HepG2 (cell line): ENCODE measurements around the gene MMRN2. TPM values are rescaled to one million over a fixed set of nuclear protein-coding genes. Genes with fewer than 3 reads are reported as not detected.
A peak's percentile ranks its signal among the peaks of the same experiment; 100 is the strongest.

ENCODE experiments used
- ATAC-seq: fragments of 200-7000 bp; cut with Tn5 transposase; 3 replicates; pipeline ENCODE4 v1.9.1; 2020; ENCODE audit warnings: mild to moderate bottlenecking, moderate library complexity
- BruUV-seq: library from RNA; stranded (reverse); fragments of 400-500 nt; replicated peaks from 2 replicates; lab custom pipeline; 2021; lab: Mats Ljungman, UMichigan
- CTCF ChIA-PET: fragments of 300-600 bp; formaldehyde crosslinking; extraction: SDS; loops from one replicate; lab custom pipeline; 2021; ENCODE audit warnings: low total read pairs, inconsistent platforms, low intra/inter-chr PET ratio; lab: Yijun Ruan, JAX
- POLR2A ChIA-PET: fragments of 350-600 bp; sonication (Branson Sonifier 250); formaldehyde crosslinking; loops from one replicate; lab custom pipeline; 2020; ENCODE audit warnings: antibody characterized with exemption, inconsistent platforms; lab: Yijun Ruan, JAX
- DNase-seq: peaks from one replicate; pipeline ENCODE4 v3.0.0-alpha.2; 2015; ENCODE audit warnings: low spot score
- FAIRE-seq: peaks from 3 replicates; lab custom pipeline; 2011; peaks lifted over from hg19 to GRCh38; lab: Jason Lieb, UNC
- H2AFZ ChIP-seq: one replicate; pipeline ENCODE4 v1.6.1; 2011; ENCODE audit warnings: low read length, inconsistent platforms
- H3K27ac ChIP-seq: fragments of 300-600 bp; 3 replicates; pipeline ENCODE4 v1.8.0; 2011; ENCODE audit warnings: mixed run types, mild to moderate bottlenecking, mixed read lengths, low read length, inconsistent platforms; ENCODE audit not compliant: insufficient read depth; ENCODE audit errors: extremely low read length
- H3K27me3 ChIP-seq, 2 experiments: fragments of 200-600 bp in 1 of 2; 2 replicates in 1 of 2; 3 replicates in 1 of 2; pipeline versions ENCODE4 v1.6.0 to v1.8.0; 2011; ENCODE audit warnings: low read length in 2 of 2, mild to moderate bottlenecking in 2 of 2, moderate library complexity in 2 of 2, inconsistent platforms in 1 of 2; ENCODE audit not compliant: insufficient read depth in 2 of 2, control insufficient read depth in 1 of 2
- H3K36me3 ChIP-seq, 2 experiments: fragments of 200-600 bp in 1 of 2; replicated peaks in 1 of 2; 2 replicates in 1 of 2; 3 replicates in 1 of 2; pipeline versions ENCODE4 v1.5.1 to v1.8.0; 2011; ENCODE audit warnings: low read length in 2 of 2, inconsistent platforms in 1 of 2; ENCODE audit not compliant: insufficient read depth in 2 of 2, control insufficient read depth in 1 of 2
- H3K4me1 ChIP-seq: 2 replicates; pipeline ENCODE4 v1.5.1; 2012; ENCODE audit warnings: low read length, inconsistent platforms; ENCODE audit not compliant: insufficient read depth
- H3K4me2 ChIP-seq: 2 replicates; pipeline ENCODE4 v1.6.0; 2011; ENCODE audit warnings: low read depth, low read length, inconsistent platforms
- H3K4me3 ChIP-seq, 3 experiments: fragments of 200-600 bp in 1 of 3; sonication (generic), shearing (Covaris generic) in 1 of 3; replicated peaks in 1 of 3; 2 replicates each; pipeline ENCODE4 v1.5.1; 2011 to 2016; ENCODE audit warnings: low read length in 3 of 3, inconsistent platforms in 2 of 3, low read depth in 2 of 3, mild to moderate bottlenecking in 2 of 3, control low read depth in 1 of 3, mixed read lengths in 1 of 3; ENCODE audit not compliant: insufficient read depth in 1 of 3
- H3K79me2 ChIP-seq: one replicate; pipeline ENCODE4 v1.6.1; 2011; ENCODE audit warnings: low read length, inconsistent platforms; ENCODE audit not compliant: insufficient read depth
- H3K9ac ChIP-seq: 2 replicates; pipeline ENCODE4 v1.6.0; 2011; ENCODE audit warnings: mild to moderate bottlenecking, low read depth, low read length, inconsistent platforms; ENCODE audit not compliant: insufficient read depth
- H3K9me3 ChIP-seq: 2 replicates; pipeline ENCODE4 v1.5.1; 2012; ENCODE audit warnings: mild to moderate bottlenecking, low read length
- H4K20me1 ChIP-seq: 2 replicates; pipeline ENCODE4 v1.6.0; 2011; ENCODE audit warnings: inconsistent platforms, mild to moderate bottlenecking, low read length, moderate library complexity; ENCODE audit not compliant: insufficient read depth
- EED ChIP-seq: sonication (generic); formaldehyde crosslinking; IDR thresholded peaks from 2 replicates; pipeline ENCODE4 v1.5.0; 2020; ENCODE audit warnings: mild to moderate bottlenecking, missing genetic modification reagents
- ERF ChIP-seq: IDR thresholded peaks from 2 replicates; pipeline ENCODE4 v1.6.1; 2018; ENCODE audit warnings: missing biosample characterization, missing genetic modification reagents
- SALL1 ChIP-seq: sonication (generic); formaldehyde crosslinking; IDR thresholded peaks from 2 replicates; pipeline ENCODE4 v1.8.0; 2022; ENCODE audit warnings: mild to moderate bottlenecking, missing genetic modification reagents
- TRAFD1 ChIP-seq: sonication (generic); formaldehyde crosslinking; IDR thresholded peaks from 2 replicates; pipeline ENCODE4 v1.5.1; 2020; ENCODE audit warnings: missing genetic modification reagents, mild to moderate bottlenecking, borderline replicate concordance
- ZNF441 ChIP-seq: sonication (generic); formaldehyde crosslinking; IDR thresholded peaks from 2 replicates; pipeline ENCODE4 v1.7.0; 2021; ENCODE audit warnings: missing genetic modification reagents, borderline replicate concordance
- ZNF468 ChIP-seq: sonication (generic); formaldehyde crosslinking; IDR thresholded peaks from 2 replicates; pipeline ENCODE4 v1.8.0; 2022; ENCODE audit warnings: mild to moderate bottlenecking, moderate library complexity, missing genetic modification reagents
- ZNF788 ChIP-seq: sonication (generic); formaldehyde crosslinking; IDR thresholded peaks from 2 replicates; pipeline ENCODE4 v1.5.0; 2020; ENCODE audit warnings: mild to moderate bottlenecking, missing genetic modification reagents, borderline replicate concordance
- WGBS: methylation state at CpG from one replicate; pipeline ENCODE4 v1.1.6; 2017; ENCODE audit warnings: low lambda C conversion rate; 5-methylcytosine and 5-hydroxymethylcytosine counted together
- in situ Hi-C: cut with HindIII; loops from 2 replicates; pipeline ENCODE4 v1.10.0; 2017; ENCODE audit warnings: low pct_unique_long_range_greater_than_20kb; ENCODE audit not compliant: extremely low pct_ligation_motif_present
- intact Hi-C: fragments of 100-400 bp; cut with micrococcal nuclease; formaldehyde crosslinking; loops from one replicate; pipeline ENCODE4 v1.10.0; 2022; ENCODE audit not compliant: unreplicated experiment
- polyA plus RNA-seq, 8 experiments: library from polyadenylated mRNA; depleted of rRNA in 3 of 8; stranded (reverse) in 7 of 8; unstranded in 1 of 8; fragments of >200 nt; fragmentation: Illumina TruSeq in 4 of 8; extraction: Trizol in 4 of 8; gene quantifications; 2 replicates each; pipeline versions ENCODE4 v1.2.1 to v1.2.3, GENCODE V29; 2011 to 2016; ENCODE audit warnings: low read depth in 4 of 8, missing spikeins in 1 of 8, mixed read lengths in 1 of 8; ENCODE audit not compliant: insufficient read depth in 1 of 8
- total RNA-seq, 5 experiments: library from RNA; depleted of rRNA; stranded (reverse); fragments of >200 nt; fragmentation: Illumina TruSeq; extraction: Trizol; gene quantifications; 2 replicates each; pipeline ENCODE4 v1.2.3, GENCODE V29; 2016; ENCODE audit warnings: low read depth in 1 of 5
- TF ChIP-seq, protein P1 (sequence below), 2 experiments: fragments of 450-650 bp in 1 of 2; sonication (generic) in 1 of 2; formaldehyde crosslinking in 1 of 2; IDR thresholded peaks; 2 replicates each; pipeline versions ENCODE4 v1.6.1 to v1.8.0; 2016 to 2022; ENCODE audit warnings: antibody characterized with exemption in 1 of 2, mild to moderate bottlenecking in 1 of 2, missing genetic modification reagents in 1 of 2

MMRN2 gene
- total and polyA plus RNA-seq, 2 of the 13 experiments (the other 11 are each of a cell fraction or from before 2014, with no cell fraction given), result 0.04 TPM; not detected in 1

DNA sequence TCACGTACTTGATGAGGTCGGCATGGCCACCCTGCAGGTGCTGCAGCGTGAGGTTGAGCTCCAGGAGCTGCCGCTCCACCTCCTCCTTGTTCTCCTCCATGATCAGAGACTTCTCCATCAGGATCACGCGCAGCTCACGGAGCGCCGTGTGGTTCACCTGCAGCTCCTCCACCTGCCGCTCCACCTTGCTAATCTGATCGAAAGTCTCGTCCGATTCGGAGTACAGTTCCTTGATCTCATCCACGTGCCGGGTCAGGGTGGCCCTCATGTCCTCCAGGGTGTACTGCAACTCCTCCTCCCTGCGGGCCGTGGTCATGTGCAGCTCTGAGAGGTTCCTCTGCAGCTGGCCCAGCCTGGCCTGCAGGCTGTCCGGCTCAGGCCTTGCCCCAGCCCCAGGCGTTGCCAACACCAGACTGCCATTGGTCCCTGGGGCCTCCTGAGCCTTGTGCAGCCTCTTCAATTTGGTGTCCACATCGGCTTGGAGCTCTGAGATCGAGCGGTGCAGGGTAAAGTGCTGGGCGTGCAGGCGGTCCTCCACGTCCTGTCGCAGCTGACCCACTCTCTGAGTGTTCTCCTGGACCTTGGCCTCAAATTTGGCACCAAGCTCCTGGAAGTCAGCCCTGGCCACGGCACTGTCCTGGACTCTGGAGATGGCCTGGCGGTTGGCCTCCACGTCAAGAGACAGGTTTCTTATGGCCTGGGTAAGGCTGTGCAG lies 13.9 kb downstream of the MMRN2 start:
- no TSS peak for BruUV-seq
- Histone ChIP-seq H3K27me3 (peaks cover 5 to 29% of the 10 kb centered on the region in 2 experiments; a peak in 3 of 5 replicates), H3K36me3 (no peaks in the 10 kb centered on the region), H3K9ac (no peak overlapping the region), H4K20me1 (no peaks in the 10 kb centered on the region), H3K4me3 (peak overlapping the region in 1 of 3 experiments; percentile 15; a peak in 1 of 6 replicates), H3K79me2 (no peaks in the 10 kb centered on the region), H3K9me3 (no peaks in the 10 kb centered on the region), H2AFZ (no peak overlapping the region), H3K4me1 (peaks cover 34% of the 10 kb centered on the region), H3K27ac (no peak overlapping the region), H3K4me2 (peak overlapping the region; percentile 20)
- no peak for DNase-seq
- ChIA-PET POLR2A (no interaction called here), CTCF (no interaction called here)
- in situ Hi-C loops (no loop called here), intact Hi-C loops (no loop called here)
- no peak for FAIRE-seq
- WGBS, result 44% methylated on average over 27 of the region's 30 CpGs
- peak; percentile 14 for ATAC-seq
- TF ChIP-seq ZNF468 (CRISPR knock-in tag) (no peak), ZNF788 (no peak), EED (CRISPR knock-in tag) (0 out of 2 replicates have a peak, but pooled peaks have one; percentile 58), ERF (no peak), ZNF441 (no peak), TRAFD1 (CRISPR knock-in tag) (no peak), SALL1 (CRISPR knock-in tag) (no peak)
- TF ChIP-seq, protein P1, sequence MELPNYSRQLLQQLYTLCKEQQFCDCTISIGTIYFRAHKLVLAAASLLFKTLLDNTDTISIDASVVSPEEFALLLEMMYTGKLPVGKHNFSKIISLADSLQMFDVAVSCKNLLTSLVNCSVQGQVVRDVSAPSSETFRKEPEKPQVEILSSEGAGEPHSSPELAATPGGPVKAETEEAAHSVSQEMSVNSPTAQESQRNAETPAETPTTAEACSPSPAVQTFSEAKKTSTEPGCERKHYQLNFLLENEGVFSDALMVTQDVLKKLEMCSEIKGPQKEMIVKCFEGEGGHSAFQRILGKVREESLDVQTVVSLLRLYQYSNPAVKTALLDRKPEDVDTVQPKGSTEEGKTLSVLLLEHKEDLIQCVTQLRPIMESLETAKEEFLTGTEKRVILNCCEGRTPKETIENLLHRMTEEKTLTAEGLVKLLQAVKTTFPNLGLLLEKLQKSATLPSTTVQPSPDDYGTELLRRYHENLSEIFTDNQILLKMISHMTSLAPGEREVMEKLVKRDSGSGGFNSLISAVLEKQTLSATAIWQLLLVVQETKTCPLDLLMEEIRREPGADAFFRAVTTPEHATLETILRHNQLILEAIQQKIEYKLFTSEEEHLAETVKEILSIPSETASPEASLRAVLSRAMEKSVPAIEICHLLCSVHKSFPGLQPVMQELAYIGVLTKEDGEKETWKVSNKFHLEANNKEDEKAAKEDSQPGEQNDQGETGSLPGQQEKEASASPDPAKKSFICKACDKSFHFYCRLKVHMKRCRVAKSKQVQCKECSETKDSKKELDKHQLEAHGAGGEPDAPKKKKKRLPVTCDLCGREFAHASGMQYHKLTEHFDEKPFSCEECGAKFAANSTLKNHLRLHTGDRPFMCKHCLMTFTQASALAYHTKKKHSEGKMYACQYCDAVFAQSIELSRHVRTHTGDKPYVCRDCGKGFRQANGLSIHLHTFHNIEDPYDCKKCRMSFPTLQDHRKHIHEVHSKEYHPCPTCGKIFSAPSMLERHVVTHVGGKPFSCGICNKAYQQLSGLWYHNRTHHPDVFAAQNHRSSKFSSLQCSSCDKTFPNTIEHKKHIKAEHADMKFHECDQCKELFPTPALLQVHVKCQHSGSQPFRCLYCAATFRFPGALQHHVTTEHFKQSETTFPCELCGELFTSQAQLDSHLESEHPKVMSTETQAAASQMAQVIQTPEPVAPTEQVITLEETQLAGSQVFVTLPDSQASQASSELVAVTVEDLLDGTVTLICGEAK (IDR thresholded peaks at IDR 0.05), result no peak
- TF ChIP-seq, protein P1 (CRISPR knock-in tag; IDR thresholded peaks at IDR 0.05), result no peak
